ENCODE data around the gene MPO. TPM values are rescaled to one million over a fixed set of nuclear protein-coding genes. Genes with fewer than 3 reads are reported as not detected.

MPO gene
- total RNA-seq = not detected

GRCh38 chr17:58280480-58281217 lies at the start of gene MPO:
MPO (minus strand) TSS chr17:58280935; CDS start chr17:58280758, 177 bp downstream.
- ChIA-PET CTCF (interaction anchor here (0.6 to 1.0 kb wide), 4 partner anchors 96 to 225 kb away, joined by 3 to 6 read pairs (median 4); no protein-coding TSS in a partner anchor), POLR2A (interaction anchor here (0.6 kb wide), 1 partner anchor 26 kb away, joined by 5 read pairs; no protein-coding TSS in a partner anchor)

GRCh38 chr17:58329810-58330537 lies 49.2 kb upstream of the MPO start:
- POLR2A ChIA-PET = interaction anchor here (4.1 to 11.3 kb wide), 3 partner anchors 12 to 23 kb away, joined by 30 to 370 read pairs (median 235); partner anchors contain the start of gene SUPT4H1
- CTCF ChIA-PET = interaction anchor here (3.1 to 4.8 kb wide), 2 partner anchors 10 to 14 kb away, joined by 23 to 78 read pairs; no protein-coding TSS in a partner anchor

GRCh38 chr17:58329035-58329809 lies 48.5 kb upstream of the MPO start:
- ChIA-PET POLR2A (interaction anchor here (1.5 to 8.1 kb wide), 5 partner anchors 11 to 23 kb away, joined by 4 to 370 read pairs (median 41); partner anchors contain the start of gene SUPT4H1), CTCF (interaction anchor here (1.7 to 3.4 kb wide), 2 partner anchors 9 to 15 kb away, joined by 18 to 28 read pairs; no protein-coding TSS in a partner anchor)

- CTCF ChIA-PET = interaction anchor here (0.9 to 3.4 kb wide), 6 partner anchors 10 to 24 kb away, joined by 3 to 28 read pairs (median 6); partner anchors contain the start of gene SUPT4H1
- POLR2A ChIA-PET = interaction anchor here (1.5 to 8.1 kb wide), 4 partner anchors 10 to 24 kb away, joined by 4 to 220 read pairs (median 39); partner anchors contain the start of gene SUPT4H1
These were observed 47.7 kb upstream of the MPO start, which contains the start of gene TSPOAP1 for GRCh38 chr17:58328195-58329034. TSPOAP1 (minus strand) TSS chr17:58328795; CDS start chr17:58327920, 875 bp downstream.

- CTCF ChIA-PET = interaction anchor here (0.9 to 3.4 kb wide), 7 partner anchors 10 to 24 kb away, joined by 3 to 28 read pairs (median 6); partner anchors contain the start of gene SUPT4H1
- POLR2A ChIA-PET = interaction anchor here (1.0 to 8.1 kb wide), 5 partner anchors 10 to 25 kb away, joined by 3 to 220 read pairs (median 37); partner anchors contain the start of gene SUPT4H1
These were observed 46.8 kb upstream of the MPO start for GRCh38 chr17:58327363-58328194.

GRCh38 chr17:58326609-58327362 lies 46.1 kb upstream of the MPO start:
- ChIA-PET POLR2A (interaction anchor here (1.0 to 8.1 kb wide), 5 partner anchors 9 to 91 kb away, joined by 3 to 220 read pairs (median 37); partner anchors contain the start of genes RNF43 and SUPT4H1), CTCF (interaction anchor here (1.5 to 3.4 kb wide), 7 partner anchors 9 to 25 kb away, joined by 3 to 28 read pairs (median 12); partner anchors contain the start of gene SUPT4H1)

- CTCF ChIA-PET = interaction anchor here (1.5 to 3.4 kb wide), 4 partner anchors 9 to 22 kb away, joined by 4 to 28 read pairs (median 12); no protein-coding TSS in a partner anchor
- POLR2A ChIA-PET = interaction anchor here (0.7 to 8.1 kb wide), 5 partner anchors 8 to 92 kb away, joined by 3 to 220 read pairs (median 37); partner anchors contain the start of genes RNF43 and SUPT4H1
These were observed 45.3 kb upstream of the MPO start for GRCh38 chr17:58325976-58326468.

- ChIA-PET CTCF (interaction anchor here (1.5 to 3.4 kb wide), 4 partner anchors 8 to 22 kb away, joined by 4 to 28 read pairs (median 12); no protein-coding TSS in a partner anchor), POLR2A (interaction anchor here (0.6 to 8.1 kb wide), 5 partner anchors 7 to 89 kb away, joined by 3 to 220 read pairs (median 37); partner anchors contain the start of gene SUPT4H1)
These were observed 44.6 kb upstream of the MPO start for GRCh38 chr17:58325289-58325726.

GRCh38 chr17:58324409-58325288 lies 43.9 kb upstream of the MPO start:
- ChIA-PET CTCF (interaction anchor here (1.0 to 2.4 kb wide), 3 partner anchors 7 to 13 kb away, joined by 3 to 13 read pairs (median 12); no protein-coding TSS in a partner anchor), POLR2A (interaction anchor here (0.6 to 8.1 kb wide), 3 partner anchors 17 to 90 kb away, joined by 3 to 220 read pairs (median 37); partner anchors contain the start of gene SUPT4H1)

- ChIA-PET CTCF (interaction anchor here (1.0 kb wide), 1 partner anchor 13 kb away, joined by 3 read pairs; no protein-coding TSS in a partner anchor), POLR2A (interaction anchor here (8.1 kb wide), 1 partner anchor 17 kb away, joined by 220 read pairs; no protein-coding TSS in a partner anchor)
These were observed 43.3 kb upstream of the MPO start for GRCh38 chr17:58324056-58324408.

GRCh38 chr17:58323366-58324055 lies 42.8 kb upstream of the MPO start:
- POLR2A ChIA-PET = interaction anchor here (1.1 to 8.1 kb wide), 2 partner anchors 9 to 18 kb away, joined by 6 to 220 read pairs; no protein-coding TSS in a partner anchor
- CTCF ChIA-PET = interaction anchor here (1.0 kb wide), 1 partner anchor 14 kb away, joined by 3 read pairs; no protein-coding TSS in a partner anchor

GRCh38 chr17:58322581-58323185 lies 41.9 kb upstream of the MPO start:
- ChIA-PET POLR2A (interaction anchor here (0.9 to 8.1 kb wide), 3 partner anchors 10 to 30 kb away, joined by 3 to 220 read pairs (median 6); partner anchors contain the start of gene SUPT4H1), CTCF (no interaction called here)
